Measurements from ENCODE around the gene CCDC9. TPM values are rescaled to one million over a fixed set of nuclear protein-coding genes. Genes with fewer than 3 reads are reported as not detected.

CCDC9 gene
- total and polyA plus RNA-seq, 2 of the 13 experiments (the other 11 are each of a cell fraction or from before 2014, with no cell fraction given): 2.9 to 6.3 TPM

GRCh38 chr19:47257411-47258169 is 1.3 kb downstream of the CCDC9 start (continued):
- peak; percentile 31; the same call in 1 of the 2 replicates for TF ChIP-seq RXRA (CRISPR knock-in tag; IDR thresholded peaks at IDR 0.05)
- peak; percentile 72; the same call in 1 of the 2 replicates for TF ChIP-seq YEATS4 (CRISPR knock-in tag; IDR thresholded peaks at IDR 0.05; ENCODE audit: borderline replicate concordance)
- TF ChIP-seq RBM22 (optimal IDR thresholded peaks at IDR 0.05; ENCODE audit: low read length): peak; percentile 20
- peak; percentile 20; the same call in 1 of the 2 replicates for TF ChIP-seq ZFP91 (CRISPR knock-in tag; IDR thresholded peaks at IDR 0.05; ENCODE audit: borderline replicate concordance)
- no peak for TF ChIP-seq ZNF567 (CRISPR knock-in tag; IDR thresholded peaks at IDR 0.05; ENCODE audit: borderline replicate concordance)
- TF ChIP-seq, protein P1, sequence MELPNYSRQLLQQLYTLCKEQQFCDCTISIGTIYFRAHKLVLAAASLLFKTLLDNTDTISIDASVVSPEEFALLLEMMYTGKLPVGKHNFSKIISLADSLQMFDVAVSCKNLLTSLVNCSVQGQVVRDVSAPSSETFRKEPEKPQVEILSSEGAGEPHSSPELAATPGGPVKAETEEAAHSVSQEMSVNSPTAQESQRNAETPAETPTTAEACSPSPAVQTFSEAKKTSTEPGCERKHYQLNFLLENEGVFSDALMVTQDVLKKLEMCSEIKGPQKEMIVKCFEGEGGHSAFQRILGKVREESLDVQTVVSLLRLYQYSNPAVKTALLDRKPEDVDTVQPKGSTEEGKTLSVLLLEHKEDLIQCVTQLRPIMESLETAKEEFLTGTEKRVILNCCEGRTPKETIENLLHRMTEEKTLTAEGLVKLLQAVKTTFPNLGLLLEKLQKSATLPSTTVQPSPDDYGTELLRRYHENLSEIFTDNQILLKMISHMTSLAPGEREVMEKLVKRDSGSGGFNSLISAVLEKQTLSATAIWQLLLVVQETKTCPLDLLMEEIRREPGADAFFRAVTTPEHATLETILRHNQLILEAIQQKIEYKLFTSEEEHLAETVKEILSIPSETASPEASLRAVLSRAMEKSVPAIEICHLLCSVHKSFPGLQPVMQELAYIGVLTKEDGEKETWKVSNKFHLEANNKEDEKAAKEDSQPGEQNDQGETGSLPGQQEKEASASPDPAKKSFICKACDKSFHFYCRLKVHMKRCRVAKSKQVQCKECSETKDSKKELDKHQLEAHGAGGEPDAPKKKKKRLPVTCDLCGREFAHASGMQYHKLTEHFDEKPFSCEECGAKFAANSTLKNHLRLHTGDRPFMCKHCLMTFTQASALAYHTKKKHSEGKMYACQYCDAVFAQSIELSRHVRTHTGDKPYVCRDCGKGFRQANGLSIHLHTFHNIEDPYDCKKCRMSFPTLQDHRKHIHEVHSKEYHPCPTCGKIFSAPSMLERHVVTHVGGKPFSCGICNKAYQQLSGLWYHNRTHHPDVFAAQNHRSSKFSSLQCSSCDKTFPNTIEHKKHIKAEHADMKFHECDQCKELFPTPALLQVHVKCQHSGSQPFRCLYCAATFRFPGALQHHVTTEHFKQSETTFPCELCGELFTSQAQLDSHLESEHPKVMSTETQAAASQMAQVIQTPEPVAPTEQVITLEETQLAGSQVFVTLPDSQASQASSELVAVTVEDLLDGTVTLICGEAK (IDR thresholded peaks at IDR 0.05): no peak
- TF ChIP-seq, protein P1 (CRISPR knock-in tag; IDR thresholded peaks at IDR 0.05): no peak; the same call in 1 of the 2 replicates
- TF ChIP-seq, protein P2, sequence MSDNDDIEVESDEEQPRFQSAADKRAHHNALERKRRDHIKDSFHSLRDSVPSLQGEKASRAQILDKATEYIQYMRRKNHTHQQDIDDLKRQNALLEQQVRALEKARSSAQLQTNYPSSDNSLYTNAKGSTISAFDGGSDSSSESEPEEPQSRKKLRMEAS (IDR thresholded peaks at IDR 0.05): peak; percentile 57
- 0 out of 2 replicates have a peak, but pooled peaks have one; percentile 40 for TF ChIP-seq CREB3 (CRISPR knock-in tag; IDR thresholded peaks at IDR 0.05)
- TF ChIP-seq POLR2A (IDR thresholded peaks at IDR 0.05; ENCODE audit: insufficient read depth in 1 of 2, low read depth in 2 of 2, low read length in 2 of 2): peak; percentile 56 to 82
- TF ChIP-seq, protein P3, sequence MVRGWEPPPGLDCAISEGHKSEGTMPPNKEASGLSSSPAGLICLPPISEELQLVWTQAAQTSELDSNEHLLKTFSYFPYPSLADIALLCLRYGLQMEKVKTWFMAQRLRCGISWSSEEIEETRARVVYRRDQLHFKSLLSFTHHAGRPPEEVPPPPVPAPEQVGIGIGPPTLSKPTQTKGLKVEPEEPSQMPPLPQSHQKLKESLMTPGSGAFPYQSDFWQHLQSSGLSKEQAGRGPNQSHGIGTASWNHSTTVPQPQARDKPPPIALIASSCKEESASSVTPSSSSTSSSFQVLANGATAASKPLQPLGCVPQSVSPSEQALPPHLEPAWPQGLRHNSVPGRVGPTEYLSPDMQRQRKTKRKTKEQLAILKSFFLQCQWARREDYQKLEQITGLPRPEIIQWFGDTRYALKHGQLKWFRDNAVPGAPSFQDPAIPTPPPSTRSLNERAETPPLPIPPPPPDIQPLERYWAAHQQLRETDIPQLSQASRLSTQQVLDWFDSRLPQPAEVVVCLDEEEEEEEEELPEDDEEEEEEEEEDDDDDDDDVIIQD (CRISPR knock-in tag; IDR thresholded peaks at IDR 0.05; ENCODE audit: low read depth): no peak
- TF ChIP-seq ZBTB3 (CRISPR knock-in tag; IDR thresholded peaks at IDR 0.05; ENCODE audit: borderline replicate concordance, low read depth): no peak; the same call in 1 of the 2 replicates
- TF ChIP-seq GABPB1 (CRISPR knock-in tag; IDR thresholded peaks at IDR 0.05): 0 out of 2 replicates have a peak, but pooled peaks have one; percentile 5
- 0 out of 2 replicates have a peak, but pooled peaks have one; percentile 78 for TF ChIP-seq ZNF383 (CRISPR knock-in tag; IDR thresholded peaks at IDR 0.05; ENCODE audit: borderline replicate concordance)
- no peak for TF ChIP-seq KDM2A (CRISPR knock-in tag; IDR thresholded peaks at IDR 0.05; ENCODE audit: borderline replicate concordance, low read depth)
